Adipocyte (in vitro differentiated cells): Measurements from ENCODE around the gene ATP1A3.
"Not testable (repeated sequence)": the region's sequence is repeated elsewhere in the genome, so short reads cannot be mapped to it uniquely, and the experiment has no call there.

ENCODE experiments used
- DNase-seq: peaks from one replicate; pipeline ENCODE4 v3.0.0-alpha.2; 2015; ENCODE audit warnings: low read depth
- H3K27me3 ChIP-seq: replicated peaks from 2 replicates; pipeline ENCODE4 v1.7.0; 2013; ENCODE audit warnings: mild to moderate bottlenecking, low read length, moderate library complexity; ENCODE audit not compliant: control insufficient read depth, insufficient read depth
- H3K36me3 ChIP-seq: 2 replicates; pipeline ENCODE4 v1.7.0; 2013; ENCODE audit warnings: low read length, mild to moderate bottlenecking, moderate library complexity; ENCODE audit not compliant: control insufficient read depth, insufficient read depth, severe bottlenecking
- H3K4me1 ChIP-seq: 2 replicates; pipeline ENCODE4 v1.7.0; 2013; ENCODE audit warnings: mild to moderate bottlenecking, low read length, moderate library complexity; ENCODE audit not compliant: control insufficient read depth, insufficient read depth
- H3K4me3 ChIP-seq: 2 replicates; pipeline ENCODE4 v1.7.0; 2013; ENCODE audit warnings: mild to moderate bottlenecking, low read length, moderate library complexity
- H3K9ac ChIP-seq: 2 replicates; pipeline ENCODE4 v1.7.0; 2013; ENCODE audit warnings: mild to moderate bottlenecking, low read length, moderate library complexity
- H3K9me3 ChIP-seq: 2 replicates; pipeline ENCODE4 v1.7.0; 2013; ENCODE audit warnings: mild to moderate bottlenecking, low read length, moderate library complexity; ENCODE audit not compliant: control insufficient read depth

Gene ATP1A3

DNA sequence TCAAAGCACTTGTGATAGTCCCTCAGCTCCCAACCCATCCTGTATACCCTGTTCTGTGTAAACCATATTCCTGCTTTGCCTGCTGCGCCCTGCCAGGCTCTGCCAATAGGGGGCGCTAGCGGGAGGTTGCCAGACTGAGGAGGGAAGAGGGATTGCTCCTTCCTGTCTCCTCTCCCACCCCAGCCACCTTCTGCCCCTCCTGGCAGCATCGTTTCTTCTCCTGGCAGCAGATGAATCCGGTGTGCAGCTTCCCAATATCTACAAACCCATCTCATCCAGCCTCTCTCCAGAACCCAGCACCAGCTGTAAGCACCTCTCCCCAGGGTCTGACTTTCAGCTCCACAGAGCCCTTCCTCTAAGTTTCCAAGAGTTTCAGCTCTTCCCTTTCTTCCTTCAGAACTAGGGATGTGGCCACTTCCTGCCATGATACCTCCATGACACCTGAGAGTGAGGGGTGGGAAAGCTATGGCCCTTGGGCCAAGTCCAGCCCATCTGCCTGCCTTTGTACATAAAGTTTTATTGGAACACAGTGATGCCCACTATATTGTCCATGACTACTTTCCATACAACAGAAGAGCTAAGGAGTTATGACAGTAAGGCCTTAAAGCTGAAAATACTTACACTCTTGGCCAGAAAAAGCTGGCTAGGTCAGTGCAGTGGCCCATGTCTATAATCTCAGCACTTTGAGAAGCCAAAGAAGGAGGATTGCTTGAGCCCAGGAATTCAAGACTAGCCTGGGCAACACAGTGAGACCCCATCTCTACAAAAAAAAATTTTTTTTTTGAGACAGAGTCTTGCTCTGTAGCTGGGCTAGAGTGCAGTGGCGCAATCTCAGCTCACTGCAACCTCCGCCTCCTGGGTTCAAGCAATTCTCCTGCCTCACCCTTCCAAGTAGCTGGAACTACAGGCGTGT is 34.5 kb upstream of the ATP1A3 start:
- Histone ChIP-seq H3K36me3 (no peaks in the 10 kb centered on the region), H3K4me3 (no peak overlapping the region), H3K27me3 (peaks cover 40% of the 10 kb centered on the region), H3K4me1 (peaks cover 40% of the 10 kb centered on the region), H3K9me3 (no peaks in the 10 kb centered on the region), H3K9ac (no peak overlapping the region)
- DNase-seq = no peak

DNA sequence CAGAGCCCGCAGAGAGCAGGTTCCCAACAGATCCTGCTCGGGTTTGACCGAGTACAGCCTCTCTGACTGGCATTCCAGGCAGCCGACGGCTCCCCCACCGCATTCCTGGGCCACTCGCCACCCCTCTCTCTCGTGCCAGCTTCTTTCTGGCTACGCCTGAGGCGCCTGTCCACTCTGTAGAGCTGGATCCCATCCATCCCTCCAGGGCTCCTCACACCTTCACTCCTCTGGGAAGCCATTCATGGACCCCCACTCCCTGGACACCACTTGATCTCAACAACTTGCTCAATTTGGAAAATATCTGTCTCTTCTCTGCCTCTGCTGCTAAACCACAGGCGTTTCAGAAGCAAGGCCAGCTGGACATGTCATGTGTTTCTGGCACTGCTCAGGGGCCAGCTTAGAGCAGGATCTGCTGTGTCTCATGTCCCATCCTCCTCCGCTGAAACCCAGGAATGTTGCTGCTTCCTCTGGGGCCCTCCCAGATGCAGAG is 30.6 kb upstream of the ATP1A3 start:
- Histone ChIP-seq H3K9ac (no peak overlapping the region), H3K4me1 (peaks cover 13% of the 10 kb centered on the region), H3K9me3 (no peaks in the 10 kb centered on the region), H3K4me3 (no peak overlapping the region), H3K27me3 (peaks cover 38% of the 10 kb centered on the region), H3K36me3 (no peaks in the 10 kb centered on the region)
- DNase-seq = peak; percentile 69

DNA sequence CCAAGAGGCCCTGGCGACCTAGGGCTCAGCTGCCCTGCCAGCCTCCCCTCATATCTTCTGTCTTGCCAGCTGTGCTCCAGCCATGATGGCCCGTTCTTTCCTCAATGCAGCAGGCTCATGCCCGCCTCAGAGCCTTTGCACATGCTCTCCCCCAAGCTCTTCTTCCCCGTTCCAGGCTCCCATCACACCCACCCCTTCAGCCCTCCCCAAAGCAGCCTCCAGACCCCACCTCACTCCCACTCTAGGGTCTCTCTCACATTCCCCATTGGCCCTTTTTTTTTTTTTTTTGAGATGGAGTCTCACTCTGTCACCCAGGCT is 29.9 kb upstream of the ATP1A3 start:
- DNase-seq = no peak
- no peaks in the 10 kb centered on the region for H3K9me3 ChIP-seq
- H3K27me3 ChIP-seq = peaks cover 36% of the 10 kb centered on the region
- H3K36me3 ChIP-seq = no peaks in the 10 kb centered on the region
- H3K9ac ChIP-seq = no peak overlapping the region
- H3K4me3 ChIP-seq = no peak overlapping the region
- peaks cover 17% of the 10 kb centered on the region for H3K4me1 ChIP-seq

DNA sequence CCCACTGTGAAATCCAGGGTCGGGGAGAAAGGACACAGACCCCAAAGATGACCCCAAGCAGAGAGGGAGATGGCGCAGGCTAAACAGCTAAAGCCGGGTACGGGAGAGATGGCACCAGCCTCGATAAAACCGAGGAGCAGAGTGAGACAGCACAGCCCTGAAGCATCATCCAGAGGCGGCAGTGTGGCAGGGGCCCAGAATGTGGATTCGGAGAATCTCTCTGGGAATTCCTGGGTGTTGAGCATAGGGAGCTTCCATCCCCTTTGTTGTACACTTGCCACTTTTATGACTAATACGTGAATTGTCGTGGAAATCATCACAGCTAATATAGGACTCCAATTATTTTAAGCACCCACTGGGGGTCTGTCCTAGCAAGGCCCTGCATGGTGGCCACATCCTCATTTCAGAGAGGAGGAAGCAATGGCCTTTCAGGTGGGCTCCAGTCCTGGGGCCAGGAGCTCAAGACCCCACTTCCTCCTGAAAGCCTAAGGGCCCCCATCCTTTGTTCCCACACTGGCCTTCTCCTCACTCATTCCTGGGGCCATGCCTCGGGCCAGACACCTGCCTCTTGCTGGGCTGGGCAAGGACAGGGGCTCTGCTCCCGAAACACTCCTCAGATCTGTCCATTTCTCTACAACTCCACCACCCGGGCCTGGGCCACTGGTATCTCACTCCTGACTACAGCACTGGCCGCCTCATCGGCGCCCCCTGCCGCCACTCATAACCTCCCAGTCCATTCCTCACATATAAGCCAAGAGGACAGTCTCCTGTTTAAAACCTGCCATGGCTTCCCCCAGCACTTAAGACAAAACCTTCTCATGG is 29.3 kb upstream of the ATP1A3 start:
- H3K36me3 ChIP-seq = no peaks in the 10 kb centered on the region
- peak; percentile 31 for DNase-seq

DNA sequence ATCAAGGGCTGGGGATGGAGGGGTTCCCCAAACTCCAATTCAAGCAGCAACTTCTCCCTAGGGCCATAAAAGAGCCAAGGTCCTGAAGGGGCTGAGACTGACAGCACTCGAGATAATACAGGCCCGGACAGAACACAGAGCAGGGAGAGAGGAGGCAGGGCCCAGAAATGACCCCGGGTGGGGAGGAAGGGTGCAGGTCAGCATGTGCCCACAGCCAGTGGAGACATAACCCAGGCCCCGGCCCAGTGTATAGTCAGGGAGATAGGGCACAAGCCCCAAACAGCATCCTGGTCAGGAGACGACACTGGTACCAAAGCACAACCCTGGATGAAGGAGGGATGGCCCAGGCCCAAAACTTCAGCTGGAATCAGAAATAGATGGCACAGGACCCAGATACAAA is 28.6 kb upstream of the ATP1A3 start:
- Histone ChIP-seq H3K9me3 (no peaks in the 10 kb centered on the region), H3K4me1 (peaks cover 20% of the 10 kb centered on the region)

More for the DNA sequence above, 29.3 kb upstream of the ATP1A3 start:
- H3K9ac ChIP-seq = no peak overlapping the region
- H3K4me1 ChIP-seq = peaks cover 20% of the 10 kb centered on the region
- no peaks in the 10 kb centered on the region for H3K9me3 ChIP-seq
- peaks cover 31% of the 10 kb centered on the region for H3K27me3 ChIP-seq
- no peak overlapping the region for H3K4me3 ChIP-seq

DNA sequence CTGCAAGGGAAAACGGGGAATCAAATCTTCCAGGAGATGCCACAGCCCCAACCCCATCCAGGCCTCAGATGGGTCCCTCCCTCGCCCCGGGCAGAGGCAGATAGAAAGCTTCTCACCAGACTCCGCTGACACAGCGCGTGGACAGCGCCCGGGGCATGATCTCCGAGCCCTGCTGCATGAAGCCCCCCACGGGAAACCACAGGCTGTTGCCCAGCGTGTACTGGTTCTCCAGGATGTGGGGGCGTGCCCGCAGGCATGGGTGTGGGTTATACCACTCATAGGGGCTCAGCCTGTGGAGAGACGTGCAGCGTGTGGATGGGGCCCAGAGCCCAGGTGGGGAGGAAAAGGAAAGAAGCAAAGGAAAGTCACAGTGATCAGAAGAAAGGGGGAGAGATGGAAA is 27.2 kb upstream of the ATP1A3 start:
- no peak overlapping the region for H3K9ac ChIP-seq
- H3K4me3 ChIP-seq = no peak overlapping the region
- peaks cover 18% of the 10 kb centered on the region for H3K27me3 ChIP-seq
- no peaks in the 10 kb centered on the region for H3K36me3 ChIP-seq
- H3K4me1 ChIP-seq = peaks cover 20% of the 10 kb centered on the region
- DNase-seq = no peak
- no peaks in the 10 kb centered on the region for H3K9me3 ChIP-seq

More for the DNA sequence above, 28.6 kb upstream of the ATP1A3 start:
- Histone ChIP-seq H3K27me3 (peaks cover 27% of the 10 kb centered on the region), H3K4me3 (no peak overlapping the region), H3K9ac (no peak overlapping the region), H3K36me3 (no peaks in the 10 kb centered on the region)
- DNase-seq = no peak

DNA sequence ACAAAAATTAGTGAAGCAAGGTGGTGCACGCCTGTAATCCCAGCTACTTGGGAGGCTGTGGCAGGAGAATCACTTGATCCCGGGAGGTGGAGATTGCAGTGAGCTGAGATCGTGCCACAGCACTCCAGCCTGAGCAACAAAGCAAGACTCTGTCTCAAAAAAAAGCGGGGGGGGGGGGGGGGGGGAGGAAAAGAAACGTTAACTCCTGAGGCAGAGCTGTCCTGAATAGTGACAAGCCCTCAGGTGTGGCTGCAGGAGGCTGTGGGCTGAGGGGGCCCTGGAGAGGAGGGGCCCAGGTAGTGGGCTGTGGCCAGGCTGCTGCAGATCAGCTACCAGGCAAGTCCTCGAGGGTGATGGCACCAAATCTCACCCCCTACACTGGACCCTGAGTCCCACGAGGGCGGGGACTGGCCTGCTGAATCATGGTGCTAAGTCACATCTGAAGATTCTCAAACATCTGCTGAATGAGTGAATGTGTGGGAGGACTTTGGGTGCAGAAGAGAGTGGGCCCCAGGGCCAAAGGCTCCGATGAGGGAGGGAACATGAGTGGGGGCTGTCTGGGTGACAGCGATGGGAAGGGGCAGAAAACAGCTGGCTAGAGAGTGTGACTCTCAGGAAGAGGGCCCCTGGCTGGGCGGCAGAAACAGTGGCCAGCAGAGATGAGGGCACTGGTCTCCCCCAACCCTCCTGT is 24.6 kb upstream of the ATP1A3 start:
- peaks cover 13% of the 10 kb centered on the region for H3K27me3 ChIP-seq
- no peak overlapping the region for H3K4me3 ChIP-seq
- H3K9ac ChIP-seq = no peak overlapping the region
- H3K9me3 ChIP-seq = no peaks in the 10 kb centered on the region
- H3K36me3 ChIP-seq = no peaks in the 10 kb centered on the region
- peaks cover 6% of the 10 kb centered on the region for H3K4me1 ChIP-seq
- peak; percentile 45 for DNase-seq

DNA sequence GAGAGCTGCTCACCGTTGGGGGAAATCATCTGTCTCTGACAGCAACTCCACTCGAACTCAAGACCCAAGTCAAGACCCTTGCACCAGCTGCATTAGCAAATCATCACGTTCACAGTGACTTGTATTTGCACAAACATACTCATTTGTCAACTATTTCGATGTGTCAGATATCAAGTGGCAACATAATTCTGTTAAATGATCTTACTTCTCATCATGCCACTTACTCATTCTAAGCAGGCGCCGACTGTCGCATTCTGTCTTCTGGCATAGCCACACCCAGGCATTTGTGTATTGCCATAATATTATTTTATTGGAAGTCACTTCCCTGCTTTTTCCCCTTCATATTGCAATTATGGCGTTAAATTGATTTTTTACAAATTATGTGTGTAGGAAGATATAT is 23.0 kb upstream of the ATP1A3 start:
- Histone ChIP-seq H3K9me3 (no peaks in the 10 kb centered on the region), H3K4me3 (no peak overlapping the region), H3K36me3 (no peaks in the 10 kb centered on the region), H3K27me3 (peaks cover 12% of the 10 kb centered on the region), H3K4me1 (peaks cover 6% of the 10 kb centered on the region), H3K9ac (no peak overlapping the region)
- DNase-seq = no peak

DNA sequence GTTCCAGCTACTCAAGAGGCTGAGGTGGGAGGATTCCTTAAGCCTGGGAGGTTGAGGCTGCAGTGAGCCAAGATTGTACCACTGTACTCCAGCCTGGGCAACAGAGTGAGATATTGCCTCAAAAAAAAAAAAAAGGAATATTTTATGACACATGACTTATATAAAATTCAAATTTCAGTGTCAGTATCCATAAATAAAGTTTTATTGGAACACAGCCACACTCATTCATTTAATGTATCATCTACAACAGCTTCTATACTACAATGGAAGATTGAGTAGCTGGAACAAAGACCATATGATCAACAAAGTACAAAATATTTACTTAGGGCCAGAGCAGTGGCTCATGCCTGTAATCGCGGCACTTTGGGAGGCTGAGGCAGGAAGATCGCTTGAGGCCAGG is 18.7 kb upstream of the ATP1A3 start:
- not testable (repeated sequence) for DNase-seq, H3K9ac ChIP-seq, H3K9me3 ChIP-seq, H3K36me3 ChIP-seq, H3K4me3 ChIP-seq, H3K27me3 ChIP-seq
- peaks cover 10% of the 10 kb centered on the region for H3K4me1 ChIP-seq

DNA sequence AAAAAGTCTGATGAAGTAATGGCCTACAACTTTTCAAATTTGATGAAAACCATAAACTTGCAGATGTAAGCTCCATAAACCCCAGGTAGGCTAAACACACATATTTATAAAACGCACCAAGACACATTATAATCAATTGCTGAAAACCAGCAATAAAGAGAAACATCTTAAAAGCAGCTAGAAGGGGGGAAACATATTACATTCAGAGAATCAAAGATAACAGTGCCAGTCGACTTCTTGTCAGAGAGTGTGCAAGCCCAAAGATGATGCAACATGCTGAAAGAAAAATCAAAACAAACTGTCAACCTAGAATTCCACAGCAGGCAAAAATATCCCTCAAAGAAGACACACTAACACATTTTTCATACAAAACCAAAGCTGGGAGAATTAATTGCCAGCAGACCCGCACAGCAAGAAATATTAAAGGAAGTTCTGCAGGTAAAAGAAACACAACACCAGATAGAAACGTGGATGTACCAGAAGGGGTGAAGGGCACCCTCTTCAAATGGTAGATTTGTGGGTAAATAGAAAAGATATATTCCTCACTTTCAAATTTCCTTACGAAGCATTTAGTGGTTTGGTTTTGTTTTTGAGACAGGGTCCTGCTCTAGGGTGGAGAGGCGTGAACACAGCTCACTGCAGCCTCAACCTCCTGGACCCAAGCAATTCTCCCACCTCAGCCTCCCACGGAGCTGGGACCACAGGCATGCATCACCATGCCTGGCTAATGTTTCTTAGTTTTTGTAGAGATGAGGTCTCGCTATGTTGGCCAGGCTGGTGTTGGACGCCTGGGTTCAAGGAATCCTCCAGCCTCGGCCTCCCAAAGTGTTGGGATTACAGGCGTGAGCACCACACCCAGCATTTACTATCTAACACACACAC is 16.5 kb upstream of the ATP1A3 start:
- peak overlapping the region; percentile 47 for H3K9ac ChIP-seq
- H3K36me3 ChIP-seq = no peaks in the 10 kb centered on the region
- no peaks in the 10 kb centered on the region for H3K9me3 ChIP-seq
- H3K27me3 ChIP-seq = peaks cover 14% of the 10 kb centered on the region
- DNase-seq = peak; percentile 84
- peaks cover 10% of the 10 kb centered on the region for H3K4me1 ChIP-seq
- H3K4me3 ChIP-seq = no peak overlapping the region
